ENCODE data around the gene RNF141.

- TF ChIP-seq ZNF561 (tag by site-specific recombination; IDR thresholded peaks at IDR 0.05; ENCODE audit: borderline replicate concordance) (no peak), CTCF (tag by site-specific recombination; IDR thresholded peaks at IDR 0.05) (no peak), PRDM4 (tag by site-specific recombination; IDR thresholded peaks at IDR 0.05) (no peak), KLF10 (tag by site-specific recombination; IDR thresholded peaks at IDR 0.05) (no peak), ZNF629 (tag by site-specific recombination; IDR thresholded peaks at IDR 0.05) (no peak), AEBP2 (tag by site-specific recombination; IDR thresholded peaks at IDR 0.05; ENCODE audit: borderline replicate concordance) (no peak), ZBTB7A (tag by site-specific recombination; IDR thresholded peaks at IDR 0.05; ENCODE audit: low read depth) (no peak)
Measured at GRCh38 chr11:10495464-10495786, 45.6 kb downstream of the RNF141 start.
